ENCODE results near the gene FASN. TPM values are rescaled to one million over a fixed set of nuclear protein-coding genes. Genes with fewer than 3 reads are reported as not detected.

Gene FASN
- total and polyA plus RNA-seq, 2 of the 13 experiments (the other 11 are each of a cell fraction or from before 2014, with no cell fraction given) = 51.7 to 101 TPM

- no peak; the same call in 1 of the 2 replicates for TF ChIP-seq SOX13 (IDR thresholded peaks at IDR 0.05)
- TF ChIP-seq SOX13 (CRISPR knock-in tag; conservative IDR thresholded peaks at IDR 0.05 in 1 of 2, IDR thresholded peaks at IDR 0.05 in 1 of 2) = peak in 1 of 2 experiments; percentile 27; a peak in 1 of 4 replicates
- TF ChIP-seq HDAC1 (CRISPR knock-in tag; IDR thresholded peaks at IDR 0.05) = peak; percentile 99
- TF ChIP-seq ZBTB3 (CRISPR knock-in tag; IDR thresholded peaks at IDR 0.05; ENCODE audit: borderline replicate concordance, low read depth) = no peak; the same call in 1 of the 2 replicates
- no peak for TF ChIP-seq ZNF280B (CRISPR knock-in tag; IDR thresholded peaks at IDR 0.05; ENCODE audit: borderline replicate concordance)
- TF ChIP-seq MAFF (IDR thresholded peaks at IDR 0.05; ENCODE audit: low read depth, low read length) = no peak
- TF ChIP-seq, protein P1, sequence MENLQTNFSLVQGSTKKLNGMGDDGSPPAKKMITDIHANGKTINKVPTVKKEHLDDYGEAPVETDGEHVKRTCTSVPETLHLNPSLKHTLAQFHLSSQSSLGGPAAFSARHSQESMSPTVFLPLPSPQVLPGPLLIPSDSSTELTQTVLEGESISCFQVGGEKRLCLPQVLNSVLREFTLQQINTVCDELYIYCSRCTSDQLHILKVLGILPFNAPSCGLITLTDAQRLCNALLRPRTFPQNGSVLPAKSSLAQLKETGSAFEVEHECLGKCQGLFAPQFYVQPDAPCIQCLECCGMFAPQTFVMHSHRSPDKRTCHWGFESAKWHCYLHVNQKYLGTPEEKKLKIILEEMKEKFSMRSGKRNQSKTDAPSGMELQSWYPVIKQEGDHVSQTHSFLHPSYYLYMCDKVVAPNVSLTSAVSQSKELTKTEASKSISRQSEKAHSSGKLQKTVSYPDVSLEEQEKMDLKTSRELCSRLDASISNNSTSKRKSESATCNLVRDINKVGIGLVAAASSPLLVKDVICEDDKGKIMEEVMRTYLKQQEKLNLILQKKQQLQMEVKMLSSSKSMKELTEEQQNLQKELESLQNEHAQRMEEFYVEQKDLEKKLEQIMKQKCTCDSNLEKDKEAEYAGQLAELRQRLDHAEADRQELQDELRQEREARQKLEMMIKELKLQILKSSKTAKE (CRISPR knock-in tag; IDR thresholded peaks at IDR 0.05; ENCODE audit: borderline replicate concordance) = 0 out of 2 replicates have a peak, but pooled peaks have one; percentile 46
- TF ChIP-seq MEIS2 (CRISPR knock-in tag; IDR thresholded peaks at IDR 0.05) = peak; percentile 93
- no peak for TF ChIP-seq HNF4A (CRISPR knock-in tag; IDR thresholded peaks at IDR 0.05)
- TF ChIP-seq ZNF558 (CRISPR knock-in tag; IDR thresholded peaks at IDR 0.05; ENCODE audit: borderline replicate concordance) = peak; percentile 98; the same call in 1 of the 2 replicates
- peak; percentile 67 for TF ChIP-seq ETV5 (CRISPR knock-in tag; IDR thresholded peaks at IDR 0.05; ENCODE audit: borderline replicate concordance)
- no peak for TF ChIP-seq ZNF777 (CRISPR knock-in tag; IDR thresholded peaks at IDR 0.05)
- TF ChIP-seq, protein P2, sequence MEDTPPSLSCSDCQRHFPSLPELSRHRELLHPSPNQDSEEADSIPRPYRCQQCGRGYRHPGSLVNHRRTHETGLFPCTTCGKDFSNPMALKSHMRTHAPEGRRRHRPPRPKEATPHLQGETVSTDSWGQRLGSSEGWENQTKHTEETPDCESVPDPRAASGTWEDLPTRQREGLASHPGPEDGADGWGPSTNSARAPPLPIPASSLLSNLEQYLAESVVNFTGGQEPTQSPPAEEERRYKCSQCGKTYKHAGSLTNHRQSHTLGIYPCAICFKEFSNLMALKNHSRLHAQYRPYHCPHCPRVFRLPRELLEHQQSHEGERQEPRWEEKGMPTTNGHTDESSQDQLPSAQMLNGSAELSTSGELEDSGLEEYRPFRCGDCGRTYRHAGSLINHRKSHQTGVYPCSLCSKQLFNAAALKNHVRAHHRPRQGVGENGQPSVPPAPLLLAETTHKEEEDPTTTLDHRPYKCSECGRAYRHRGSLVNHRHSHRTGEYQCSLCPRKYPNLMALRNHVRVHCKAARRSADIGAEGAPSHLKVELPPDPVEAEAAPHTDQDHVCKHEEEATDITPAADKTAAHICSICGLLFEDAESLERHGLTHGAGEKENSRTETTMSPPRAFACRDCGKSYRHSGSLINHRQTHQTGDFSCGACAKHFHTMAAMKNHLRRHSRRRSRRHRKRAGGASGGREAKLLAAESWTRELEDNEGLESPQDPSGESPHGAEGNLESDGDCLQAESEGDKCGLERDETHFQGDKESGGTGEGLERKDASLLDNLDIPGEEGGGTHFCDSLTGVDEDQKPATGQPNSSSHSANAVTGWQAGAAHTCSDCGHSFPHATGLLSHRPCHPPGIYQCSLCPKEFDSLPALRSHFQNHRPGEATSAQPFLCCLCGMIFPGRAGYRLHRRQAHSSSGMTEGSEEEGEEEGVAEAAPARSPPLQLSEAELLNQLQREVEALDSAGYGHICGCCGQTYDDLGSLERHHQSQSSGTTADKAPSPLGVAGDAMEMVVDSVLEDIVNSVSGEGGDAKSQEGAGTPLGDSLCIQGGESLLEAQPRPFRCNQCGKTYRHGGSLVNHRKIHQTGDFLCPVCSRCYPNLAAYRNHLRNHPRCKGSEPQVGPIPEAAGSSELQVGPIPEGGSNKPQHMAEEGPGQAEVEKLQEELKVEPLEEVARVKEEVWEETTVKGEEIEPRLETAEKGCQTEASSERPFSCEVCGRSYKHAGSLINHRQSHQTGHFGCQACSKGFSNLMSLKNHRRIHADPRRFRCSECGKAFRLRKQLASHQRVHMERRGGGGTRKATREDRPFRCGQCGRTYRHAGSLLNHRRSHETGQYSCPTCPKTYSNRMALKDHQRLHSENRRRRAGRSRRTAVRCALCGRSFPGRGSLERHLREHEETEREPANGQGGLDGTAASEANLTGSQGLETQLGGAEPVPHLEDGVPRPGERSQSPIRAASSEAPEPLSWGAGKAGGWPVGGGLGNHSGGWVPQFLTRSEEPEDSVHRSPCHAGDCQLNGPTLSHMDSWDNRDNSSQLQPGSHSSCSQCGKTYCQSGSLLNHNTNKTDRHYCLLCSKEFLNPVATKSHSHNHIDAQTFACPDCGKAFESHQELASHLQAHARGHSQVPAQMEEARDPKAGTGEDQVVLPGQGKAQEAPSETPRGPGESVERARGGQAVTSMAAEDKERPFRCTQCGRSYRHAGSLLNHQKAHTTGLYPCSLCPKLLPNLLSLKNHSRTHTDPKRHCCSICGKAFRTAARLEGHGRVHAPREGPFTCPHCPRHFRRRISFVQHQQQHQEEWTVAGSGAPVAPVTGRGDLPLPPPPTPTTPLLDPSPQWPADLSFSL (CRISPR knock-in tag; IDR thresholded peaks at IDR 0.05) = no peak
- no peak for TF ChIP-seq KDM1A (CRISPR knock-in tag; IDR thresholded peaks at IDR 0.05)
- peak; percentile 74 for TF ChIP-seq HNRNPK (IDR thresholded peaks at IDR 0.05; ENCODE audit: low read depth, low read length, poor library complexity, severe bottlenecking)
- TF ChIP-seq HOXA3 (CRISPR knock-in tag; IDR thresholded peaks at IDR 0.05) = peak; percentile 75
- TF ChIP-seq, protein P3, sequence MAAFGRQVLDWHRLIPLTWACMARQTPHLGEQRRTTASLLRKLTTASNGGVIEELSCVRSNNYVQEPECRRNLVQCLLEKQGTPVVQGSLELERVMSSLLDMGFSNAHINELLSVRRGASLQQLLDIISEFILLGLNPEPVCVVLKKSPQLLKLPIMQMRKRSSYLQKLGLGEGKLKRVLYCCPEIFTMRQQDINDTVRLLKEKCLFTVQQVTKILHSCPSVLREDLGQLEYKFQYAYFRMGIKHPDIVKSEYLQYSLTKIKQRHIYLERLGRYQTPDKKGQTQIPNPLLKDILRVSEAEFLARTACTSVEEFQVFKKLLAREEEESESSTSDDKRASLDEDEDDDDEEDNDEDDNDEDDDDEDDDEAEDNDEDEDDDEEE (CRISPR knock-in tag; IDR thresholded peaks at IDR 0.05) = peak; percentile 98
- TF ChIP-seq CHD2 (IDR thresholded peaks at IDR 0.05; ENCODE audit: low read depth, low read length) = no peak
These were observed 60.7 kb downstream of the FASN start, which contains the start of gene DCXR (continued) for GRCh38 chr17:82037092-82037888.

Data from HepG2 (cell line).